NCI-H524 (cell line): ENCODE measurements around the gene FRRS1L.

Experiments used
- DNase-seq, 2 experiments: peaks; one replicate each; lab custom pipeline; 2025; lab: John Stamatoyannopoulos, UW

Gene FRRS1L

GRCh38 chr9:109101810-109102209 lies 65.2 kb downstream of the FRRS1L start:
- no peak for DNase-seq

GRCh38 chr9:109101202-109101595 lies 65.8 kb downstream of the FRRS1L start:
- DNase-seq = no peak

- no peak for DNase-seq
Observed at GRCh38 chr9:109100543-109101201, 66.4 kb downstream of the FRRS1L start.

GRCh38 chr9:109098960-109099308 lies 68.1 kb downstream of the FRRS1L start:
- DNase-seq = no peak

- peak in 1 of 2 experiments; percentile 14 for DNase-seq
Observed at GRCh38 chr9:109098171-109098959, 68.7 kb downstream of the FRRS1L start.

GRCh38 chr9:109097146-109097545 lies 69.9 kb downstream of the FRRS1L start:
- DNase-seq = no peak

- DNase-seq = no peak
Observed at GRCh38 chr9:109095321-109095720, 71.7 kb downstream of the FRRS1L start.

- DNase-seq = no peak
Observed at GRCh38 chr9:109094268-109094667, 72.8 kb downstream of the FRRS1L start.

- DNase-seq = no peak
Observed at GRCh38 chr9:109092587-109092986, 74.5 kb downstream of the FRRS1L start.

GRCh38 chr9:109092051-109092580 lies 74.9 kb downstream of the FRRS1L start:
- no peak for DNase-seq

- no peak for DNase-seq
Observed at GRCh38 chr9:109088221-109088620, 78.8 kb downstream of the FRRS1L start.

- DNase-seq = no peak
Observed at GRCh38 chr9:109087795-109088194, 79.3 kb downstream of the FRRS1L start.

GRCh38 chr9:109086221-109086620 lies 80.8 kb downstream of the FRRS1L start:
- DNase-seq = no peak

- DNase-seq = no peak
Observed at GRCh38 chr9:109085510-109085909, 81.5 kb downstream of the FRRS1L start.

- no peak for DNase-seq
Observed at GRCh38 chr9:109083813-109084405, 83.1 kb downstream of the FRRS1L start.

- DNase-seq = no peak
Observed at GRCh38 chr9:109083141-109083540, 83.9 kb downstream of the FRRS1L start.

- no peak for DNase-seq
Observed at GRCh38 chr9:109082091-109082620, 84.9 kb downstream of the FRRS1L start.
